ENCODE measurements around the gene COLGALT1. TPM values are rescaled to one million over a fixed set of nuclear protein-coding genes. Genes with fewer than 3 reads are reported as not detected.
"Not testable (repeated sequence)": the region's sequence is repeated elsewhere in the genome, so short reads cannot be mapped to it uniquely, and the experiment has no call there.

The COLGALT1 gene
- total RNA-seq, 2 experiments from 2014 or later: 49.6 to 68.6 TPM

DNA sequence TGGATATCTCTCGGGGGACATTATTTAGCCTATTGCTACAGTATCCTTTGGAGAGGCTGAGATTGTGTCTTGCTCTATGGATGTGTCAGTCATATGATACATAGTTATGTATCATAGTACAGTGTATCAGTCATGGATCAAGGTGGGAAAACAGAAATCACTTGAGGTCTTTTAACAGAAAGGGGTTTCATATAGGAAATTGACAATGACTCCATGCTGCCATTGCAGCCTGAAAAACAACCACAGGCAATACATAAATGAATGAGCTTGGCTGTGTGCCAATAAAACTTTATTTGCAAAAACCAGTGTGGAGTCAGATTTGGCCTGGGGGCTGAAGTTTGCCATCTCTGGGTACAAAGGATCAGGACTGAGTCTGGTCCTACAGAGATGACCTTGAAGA is 35.4 kb downstream of the COLGALT1 start:
- Histone ChIP-seq H3K79me2 (ENCODE audit: insufficient read depth, low read depth, low read length) (no peaks in the 10 kb centered on the region), H3K4me3 (ENCODE audit: low read depth, low read length, poor library complexity, severe bottlenecking) (no peak overlapping the region), H3K36me3 (ENCODE audit: insufficient read depth, low read length) (no peaks in the 10 kb centered on the region), H2AFZ (ENCODE audit: low read length) (no peak overlapping the region), H3K9me3 (ENCODE audit: low read length) (no peaks in the 10 kb centered on the region), H3K27ac (ENCODE audit: low read depth, low read length, poor library complexity, severe bottlenecking) (no peak overlapping the region), H4K20me1 (ENCODE audit: insufficient read depth, low read length) (no peaks in the 10 kb centered on the region), H3K4me2 (ENCODE audit: low read length) (no peak overlapping the region), H3K4me1 (ENCODE audit: insufficient read depth, low read length, poor library complexity, severe bottlenecking) (no peaks in the 10 kb centered on the region), H3K9me2 (ENCODE audit: insufficient read depth, low read length) (no peaks in the 10 kb centered on the region)
- intact Hi-C loops (cut with micrococcal nuclease; ENCODE audit: unreplicated experiment): no loop called here
- DNase-seq (ENCODE audit: low spot score): no peak
- ChIA-PET CTCF (ENCODE audit: unreplicated experiment) (no interaction called here), POLR2A (interaction anchor here (0.7 kb wide), 2 partner anchors 16 to 60 kb away, joined by 3 to 4 read pairs; no protein-coding TSS in a partner anchor)
- TF ChIP-seq EZH2phosphoT487 (IDR thresholded peaks at IDR 0.05; ENCODE audit: borderline replicate concordance, low read depth, low read length): no peak
- TF ChIP-seq, protein P1, sequence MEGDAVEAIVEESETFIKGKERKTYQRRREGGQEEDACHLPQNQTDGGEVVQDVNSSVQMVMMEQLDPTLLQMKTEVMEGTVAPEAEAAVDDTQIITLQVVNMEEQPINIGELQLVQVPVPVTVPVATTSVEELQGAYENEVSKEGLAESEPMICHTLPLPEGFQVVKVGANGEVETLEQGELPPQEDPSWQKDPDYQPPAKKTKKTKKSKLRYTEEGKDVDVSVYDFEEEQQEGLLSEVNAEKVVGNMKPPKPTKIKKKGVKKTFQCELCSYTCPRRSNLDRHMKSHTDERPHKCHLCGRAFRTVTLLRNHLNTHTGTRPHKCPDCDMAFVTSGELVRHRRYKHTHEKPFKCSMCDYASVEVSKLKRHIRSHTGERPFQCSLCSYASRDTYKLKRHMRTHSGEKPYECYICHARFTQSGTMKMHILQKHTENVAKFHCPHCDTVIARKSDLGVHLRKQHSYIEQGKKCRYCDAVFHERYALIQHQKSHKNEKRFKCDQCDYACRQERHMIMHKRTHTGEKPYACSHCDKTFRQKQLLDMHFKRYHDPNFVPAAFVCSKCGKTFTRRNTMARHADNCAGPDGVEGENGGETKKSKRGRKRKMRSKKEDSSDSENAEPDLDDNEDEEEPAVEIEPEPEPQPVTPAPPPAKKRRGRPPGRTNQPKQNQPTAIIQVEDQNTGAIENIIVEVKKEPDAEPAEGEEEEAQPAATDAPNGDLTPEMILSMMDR (conservative IDR thresholded peaks at IDR 0.05; ENCODE audit: low read length): no peak
- BruUV-seq (replicated peaks): no TSS peak

DNA sequence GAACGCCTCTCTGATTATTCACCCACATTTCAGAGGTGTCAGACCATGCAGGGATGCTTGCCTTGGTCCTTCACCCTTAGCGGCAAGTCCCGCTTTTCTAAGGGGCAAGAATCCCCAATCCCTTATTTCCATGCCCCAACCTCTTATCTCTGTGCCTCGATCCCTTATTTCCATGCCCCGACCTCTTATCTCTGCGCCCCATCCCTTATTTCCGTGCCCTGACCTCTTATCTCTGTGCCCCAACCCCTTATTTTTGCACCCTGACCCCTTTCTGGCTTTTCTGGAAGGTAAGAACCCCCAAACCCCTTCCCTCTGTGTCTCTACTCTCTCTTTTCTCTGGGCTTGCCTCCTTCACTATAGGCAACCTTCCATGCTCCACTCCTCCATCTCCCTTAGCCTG is 38.8 kb downstream of the COLGALT1 start:
- BruUV-seq (replicated peaks); H3K4me3 ChIP-seq (ENCODE audit: low read depth, low read length, poor library complexity, severe bottlenecking); H4K20me1 ChIP-seq (ENCODE audit: insufficient read depth, low read length); DNase-seq (ENCODE audit: low spot score); H2AFZ ChIP-seq (ENCODE audit: low read length); H3K36me3 ChIP-seq (ENCODE audit: insufficient read depth, low read length); H3K9me2 ChIP-seq (ENCODE audit: insufficient read depth, low read length); H3K79me2 ChIP-seq (ENCODE audit: insufficient read depth, low read depth, low read length); H3K4me1 ChIP-seq (ENCODE audit: insufficient read depth, low read length, poor library complexity, severe bottlenecking); POLR2A ChIA-PET; intact Hi-C loops (cut with micrococcal nuclease; ENCODE audit: unreplicated experiment); H3K27ac ChIP-seq (ENCODE audit: low read depth, low read length, poor library complexity, severe bottlenecking); H3K9me3 ChIP-seq (ENCODE audit: low read length); CTCF ChIA-PET (ENCODE audit: unreplicated experiment); H3K4me2 ChIP-seq (ENCODE audit: low read length): not testable (repeated sequence)

DNA sequence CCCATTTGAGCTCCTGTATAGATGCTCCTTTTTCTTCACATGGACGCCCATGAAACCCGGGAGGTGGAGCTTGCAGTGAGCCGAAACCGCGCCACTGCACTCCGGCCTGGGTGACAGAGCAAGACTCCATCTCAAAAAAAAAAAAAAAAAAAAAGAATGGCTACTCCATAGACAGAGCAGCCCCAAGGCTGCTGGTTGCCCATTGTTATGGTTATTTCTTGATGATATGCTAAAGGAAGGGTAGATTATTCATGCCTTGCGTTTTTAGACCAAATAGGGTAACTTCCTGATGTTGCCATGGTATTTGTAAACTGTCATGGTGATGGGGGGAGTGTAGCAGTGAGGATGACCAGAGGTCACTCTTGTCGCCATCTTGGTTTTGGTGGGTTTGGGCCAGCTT is 42.6 kb downstream of the COLGALT1 start:
- H3K9me2 ChIP-seq (ENCODE audit: insufficient read depth, low read length); BruUV-seq (replicated peaks); H3K79me2 ChIP-seq (ENCODE audit: insufficient read depth, low read depth, low read length); H3K4me3 ChIP-seq (ENCODE audit: low read depth, low read length, poor library complexity, severe bottlenecking); H3K4me2 ChIP-seq (ENCODE audit: low read length); CTCF ChIA-PET (ENCODE audit: unreplicated experiment); H3K27ac ChIP-seq (ENCODE audit: low read depth, low read length, poor library complexity, severe bottlenecking); POLR2A ChIA-PET; H2AFZ ChIP-seq (ENCODE audit: low read length); H4K20me1 ChIP-seq (ENCODE audit: insufficient read depth, low read length); H3K9me3 ChIP-seq (ENCODE audit: low read length); H3K36me3 ChIP-seq (ENCODE audit: insufficient read depth, low read length); DNase-seq (ENCODE audit: low spot score); intact Hi-C loops (cut with micrococcal nuclease; ENCODE audit: unreplicated experiment): not testable (repeated sequence)
- H3K4me1 ChIP-seq (ENCODE audit: insufficient read depth, low read length, poor library complexity, severe bottlenecking): peaks cover 13% of the 10 kb centered on the region

DNA sequence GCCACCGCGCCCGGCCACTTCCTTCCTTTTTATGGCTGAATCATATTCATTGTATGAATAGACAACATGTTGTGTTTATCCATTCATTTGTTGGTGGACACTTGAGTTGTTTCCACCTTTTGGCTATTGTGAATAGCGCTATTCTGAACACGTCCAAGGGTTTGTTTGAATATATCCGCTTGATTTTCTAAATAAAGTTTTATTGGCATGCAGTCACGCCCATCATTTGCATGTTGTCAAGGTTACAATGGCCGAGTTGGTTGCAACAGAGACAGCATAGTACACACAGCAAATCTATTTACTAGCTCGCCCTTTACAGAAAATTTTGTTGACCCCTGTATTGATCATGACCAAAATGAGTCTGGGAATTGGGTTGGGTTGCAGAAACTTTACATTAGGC is 43.5 kb downstream of the COLGALT1 start:
- no peak for DNase-seq (ENCODE audit: low spot score)
- H3K79me2 ChIP-seq (ENCODE audit: insufficient read depth, low read depth, low read length): no peaks in the 10 kb centered on the region
- no peak overlapping the region for H3K4me3 ChIP-seq (ENCODE audit: low read depth, low read length, poor library complexity, severe bottlenecking)
- H2AFZ ChIP-seq (ENCODE audit: low read length): no peak overlapping the region
- no peaks in the 10 kb centered on the region for H3K9me2 ChIP-seq (ENCODE audit: insufficient read depth, low read length)
- no TSS peak for BruUV-seq (replicated peaks)
- peaks cover 13% of the 10 kb centered on the region for H3K4me1 ChIP-seq (ENCODE audit: insufficient read depth, low read length, poor library complexity, severe bottlenecking)
- no peaks in the 10 kb centered on the region for H4K20me1 ChIP-seq (ENCODE audit: insufficient read depth, low read length)
- no peaks in the 10 kb centered on the region for H3K36me3 ChIP-seq (ENCODE audit: insufficient read depth, low read length)
- CTCF ChIA-PET (ENCODE audit: unreplicated experiment): no interaction called here
- H3K4me2 ChIP-seq (ENCODE audit: low read length): no peak overlapping the region
- POLR2A ChIA-PET: no interaction called here
- intact Hi-C loops (cut with micrococcal nuclease; ENCODE audit: unreplicated experiment): no loop called here
- no peak overlapping the region for H3K27ac ChIP-seq (ENCODE audit: low read depth, low read length, poor library complexity, severe bottlenecking)
- H3K9me3 ChIP-seq (ENCODE audit: low read length): no peaks in the 10 kb centered on the region
- TF ChIP-seq, protein P1 (conservative IDR thresholded peaks at IDR 0.05; ENCODE audit: low read length): no peak
- no peak for TF ChIP-seq EZH2phosphoT487 (IDR thresholded peaks at IDR 0.05; ENCODE audit: borderline replicate concordance, low read depth, low read length)

All from OCI-LY7 (cell line).